HCT116 (cell line): ENCODE results near the gene PRKN. TPM values are rescaled to one million over a fixed set of nuclear protein-coding genes. Genes with fewer than 3 reads are reported as not detected.

ENCODE experiments used
- ATAC-seq: fragments of 200-7000 bp; cut with Tn5 transposase; 2 replicates; pipeline ENCODE4 v1.9.1; 2020; ENCODE audit warnings: mild to moderate bottlenecking, moderate library complexity
- BruUV-seq: library from RNA; stranded (reverse); fragments of 400-500 nt; replicated peaks from 2 replicates; lab custom pipeline; 2021; lab: Mats Ljungman, UMichigan
- CTCF ChIA-PET: fragments of 300-600 bp; sonication (Branson Sonifier 250); formaldehyde crosslinking; loops from one replicate; lab custom pipeline; 2021; ENCODE audit warnings: antibody characterized with exemption; lab: Charles Lee
- POLR2A ChIA-PET: fragments of 300-600, 350-600 bp; sonication (Branson Sonifier 250); formaldehyde crosslinking; loops from one replicate; lab custom pipeline; 2021; ENCODE audit warnings: antibody characterized with exemption; lab: Charles Lee
- RAD21 ChIA-PET, 2 experiments: fragments of 300-600 bp; sonication (Branson Sonifier 250); formaldehyde crosslinking; loops; one replicate each; lab custom pipeline; 2023; ENCODE audit warnings: low total read pairs in 2 of 2; ENCODE audit not compliant: uncharacterized antibody in 2 of 2, unreplicated experiment in 2 of 2, low non-redundant PET in 1 of 2; lab: Charles Lee
- DNase-seq: peaks from one replicate; pipeline ENCODE4 v3.0.0-alpha.2; 2010; ENCODE audit warnings: low read depth, low spot score
- H2AFZ ChIP-seq: fragments of 200-600 bp; shearing (Covaris generic), sonication (generic); 2 replicates; pipeline ENCODE4 v1.6.1; 2017; ENCODE audit warnings: low read depth, mixed run types, mixed read lengths, antibody characterized with exemption, low read length; ENCODE audit not compliant: poor library complexity, severe bottlenecking
- H3K27ac ChIP-seq: 2 replicates; pipeline ENCODE4 v1.5.1; 2012; ENCODE audit warnings: low read depth, low read length
- H3K27me3 ChIP-seq: fragments of 200-600 bp; sonication (generic); 2 replicates; pipeline ENCODE4 v1.6.1; 2016; ENCODE audit warnings: mixed run types, low read length, mixed read lengths; ENCODE audit not compliant: insufficient read depth
- H3K36me3 ChIP-seq, 2 experiments: fragments of 200-500 bp in 1 of 2; fragments of 200-600 bp in 1 of 2; sonication (Bioruptor generic) in 1 of 2; sonication (generic) in 1 of 2; 2 replicates each; pipeline versions ENCODE4 v1.5.1 to v1.6.1; 2014 to 2016; ENCODE audit warnings: low read length in 2 of 2, inconsistent platforms in 1 of 2, mixed read lengths in 1 of 2, mixed run types in 1 of 2; ENCODE audit not compliant: insufficient read depth in 2 of 2, control insufficient read depth in 1 of 2
- H3K4me1 ChIP-seq, 2 experiments: fragments of 200-600 bp in 1 of 2; sonication (generic) in 1 of 2; 2 replicates each; pipeline versions ENCODE4 v1.5.1 to v1.6.1; 2012 to 2017; ENCODE audit warnings: low read length in 2 of 2, inconsistent platforms in 1 of 2, mild to moderate bottlenecking in 1 of 2, mixed read lengths in 1 of 2, mixed run types in 1 of 2, moderate library complexity in 1 of 2; ENCODE audit not compliant: insufficient read depth in 2 of 2, control insufficient read depth in 1 of 2
- H3K4me2 ChIP-seq: fragments of 200-600 bp; sonication (generic); 2 replicates; pipeline ENCODE4 v1.6.1; 2017; ENCODE audit warnings: mixed run types, low read length, mixed read lengths
- H3K4me3 ChIP-seq, 2 experiments: fragments of 200-600 bp in 1 of 2; sonication (generic) in 1 of 2; replicated peaks in 1 of 2; 2 replicates each; pipeline ENCODE4 v1.5.1; 2011 to 2016; ENCODE audit warnings: low read length in 2 of 2, control low read depth in 1 of 2, low read depth in 1 of 2, mild to moderate bottlenecking in 1 of 2, mixed read lengths in 1 of 2, mixed run types in 1 of 2
- H3K79me2 ChIP-seq: fragments of 200-600 bp; sonication (generic); 2 replicates; pipeline ENCODE4 v1.6.1; 2017; ENCODE audit warnings: mild to moderate bottlenecking, mixed run types, low read length, moderate library complexity, mixed read lengths; ENCODE audit not compliant: insufficient read depth
- H3K9ac ChIP-seq: fragments of 200-600 bp; sonication (generic); 2 replicates; pipeline ENCODE4 v1.6.1; 2016; ENCODE audit warnings: low read length, mixed read lengths
- H3K9me2 ChIP-seq: fragments of 200-600 bp; sonication (generic), shearing (Covaris generic); 2 replicates; pipeline ENCODE4 v1.6.1; 2017; ENCODE audit warnings: mixed run types, mild to moderate bottlenecking, moderate library complexity; ENCODE audit not compliant: insufficient read depth
- H3K9me3 ChIP-seq, 2 experiments: fragments of 200-500 bp in 1 of 2; fragments of 200-600 bp in 1 of 2; sonication (Bioruptor generic) in 1 of 2; sonication (generic) in 1 of 2; 2 replicates each; pipeline ENCODE4 v1.6.1; 2014 to 2017; ENCODE audit warnings: low read length in 2 of 2, mixed read lengths in 2 of 2, inconsistent platforms in 1 of 2, low read depth in 1 of 2, mild to moderate bottlenecking in 1 of 2, mixed run types in 1 of 2, moderate library complexity in 1 of 2; ENCODE audit not compliant: control insufficient read depth in 1 of 2, insufficient read depth in 1 of 2
- H4K20me1 ChIP-seq: fragments of 200-600 bp; sonication (generic), shearing (Covaris generic); 2 replicates; pipeline ENCODE4 v1.6.1; 2017; ENCODE audit warnings: mixed run types, mild to moderate bottlenecking, moderate library complexity; ENCODE audit not compliant: insufficient read depth
- CEBPB ChIP-seq: IDR thresholded peaks from 2 replicates; pipeline ENCODE4 v1.6.1; 2012; ENCODE audit warnings: low read depth
- CTCF ChIP-seq, 3 experiments: fragments of 200-600 bp in 1 of 3; sonication (generic) in 1 of 3; IDR thresholded peaks in 2 of 3; conservative IDR thresholded peaks in 1 of 3; 2 replicates each; pipeline ENCODE4 v1.5.1; 2012 to 2017; ENCODE audit warnings: low read depth in 2 of 3, low read length in 2 of 3, antibody characterized with exemption in 1 of 3, borderline replicate concordance in 1 of 3, control low read depth in 1 of 3, mild to moderate bottlenecking in 1 of 3, mixed read lengths in 1 of 3, mixed run types in 1 of 3, moderate library complexity in 1 of 3; ENCODE audit not compliant: insufficient read depth in 1 of 3
- EGR1 ChIP-seq: IDR thresholded peaks from 2 replicates; pipeline ENCODE4 v1.6.1; 2012; ENCODE audit warnings: low read depth
- ELF1 ChIP-seq: IDR thresholded peaks from 2 replicates; pipeline ENCODE4 v1.6.1; 2012; ENCODE audit warnings: low read depth, borderline replicate concordance
- JUND ChIP-seq: IDR thresholded peaks from 2 replicates; pipeline ENCODE4 v1.6.1; 2012
- SIN3A ChIP-seq: IDR thresholded peaks from 2 replicates; pipeline ENCODE4 v1.6.1; 2012; ENCODE audit warnings: low read depth
- TCF7L2 ChIP-seq: IDR thresholded peaks from 2 replicates; pipeline ENCODE4 v1.7.0; 2011; ENCODE audit warnings: borderline replicate concordance, inconsistent platforms; ENCODE audit not compliant: insufficient read depth, insufficient read length; ENCODE audit errors: extremely low read depth
- YY1 ChIP-seq: IDR thresholded peaks from 2 replicates; pipeline ENCODE4 v1.6.1; 2011; ENCODE audit warnings: low read length, low read depth, moderate library complexity, mild to moderate bottlenecking; ENCODE audit not compliant: insufficient replicate concordance; ENCODE audit errors: extremely low read depth
- intact Hi-C: fragments of 100-400 bp; cut with micrococcal nuclease; formaldehyde crosslinking; loops from 2 replicates; pipeline ENCODE4 v1.10.0; 2022
- total RNA-seq: library from RNA; stranded (reverse); gene quantifications from one replicate; pipeline ENCODE4 v1.2.1, GENCODE V29; 2021; ENCODE audit not compliant: unreplicated experiment
- TF ChIP-seq, protein P1 (sequence below): IDR thresholded peaks from 2 replicates; pipeline ENCODE4 v1.6.1; 2012
- TF ChIP-seq, protein P2 (sequence below): IDR thresholded peaks from 2 replicates; pipeline ENCODE4 v1.6.1; 2012; ENCODE audit warnings: low read depth

The PRKN gene
- total RNA-seq, 1 experiment from 2014 or later: 2.6 TPM

- no TSS peak for BruUV-seq
- Histone ChIP-seq H3K4me1 (no peaks in the 10 kb centered on the region), H3K9me3 (no peaks in the 10 kb centered on the region), H3K4me2 (no peak overlapping the region), H3K79me2 (no peaks in the 10 kb centered on the region), H3K27ac (no peak overlapping the region)
- no peak for ATAC-seq
- TF ChIP-seq, protein P1, sequence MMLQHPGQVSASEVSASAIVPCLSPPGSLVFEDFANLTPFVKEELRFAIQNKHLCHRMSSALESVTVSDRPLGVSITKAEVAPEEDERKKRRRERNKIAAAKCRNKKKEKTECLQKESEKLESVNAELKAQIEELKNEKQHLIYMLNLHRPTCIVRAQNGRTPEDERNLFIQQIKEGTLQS: no peak
- no peak for TF ChIP-seq CEBPB
- no peak for TF ChIP-seq EGR1
- no peak for TF ChIP-seq CTCF (IDR thresholded peaks at IDR 0.05 in 2 of 3, conservative IDR thresholded peaks at IDR 0.05 in 1 of 3; ENCODE audit: borderline replicate concordance in 1 of 3, insufficient read depth in 1 of 3, low read depth in 2 of 3, low read length in 2 of 3)
- TF ChIP-seq JUND: no peak
- TF ChIP-seq, protein P2, sequence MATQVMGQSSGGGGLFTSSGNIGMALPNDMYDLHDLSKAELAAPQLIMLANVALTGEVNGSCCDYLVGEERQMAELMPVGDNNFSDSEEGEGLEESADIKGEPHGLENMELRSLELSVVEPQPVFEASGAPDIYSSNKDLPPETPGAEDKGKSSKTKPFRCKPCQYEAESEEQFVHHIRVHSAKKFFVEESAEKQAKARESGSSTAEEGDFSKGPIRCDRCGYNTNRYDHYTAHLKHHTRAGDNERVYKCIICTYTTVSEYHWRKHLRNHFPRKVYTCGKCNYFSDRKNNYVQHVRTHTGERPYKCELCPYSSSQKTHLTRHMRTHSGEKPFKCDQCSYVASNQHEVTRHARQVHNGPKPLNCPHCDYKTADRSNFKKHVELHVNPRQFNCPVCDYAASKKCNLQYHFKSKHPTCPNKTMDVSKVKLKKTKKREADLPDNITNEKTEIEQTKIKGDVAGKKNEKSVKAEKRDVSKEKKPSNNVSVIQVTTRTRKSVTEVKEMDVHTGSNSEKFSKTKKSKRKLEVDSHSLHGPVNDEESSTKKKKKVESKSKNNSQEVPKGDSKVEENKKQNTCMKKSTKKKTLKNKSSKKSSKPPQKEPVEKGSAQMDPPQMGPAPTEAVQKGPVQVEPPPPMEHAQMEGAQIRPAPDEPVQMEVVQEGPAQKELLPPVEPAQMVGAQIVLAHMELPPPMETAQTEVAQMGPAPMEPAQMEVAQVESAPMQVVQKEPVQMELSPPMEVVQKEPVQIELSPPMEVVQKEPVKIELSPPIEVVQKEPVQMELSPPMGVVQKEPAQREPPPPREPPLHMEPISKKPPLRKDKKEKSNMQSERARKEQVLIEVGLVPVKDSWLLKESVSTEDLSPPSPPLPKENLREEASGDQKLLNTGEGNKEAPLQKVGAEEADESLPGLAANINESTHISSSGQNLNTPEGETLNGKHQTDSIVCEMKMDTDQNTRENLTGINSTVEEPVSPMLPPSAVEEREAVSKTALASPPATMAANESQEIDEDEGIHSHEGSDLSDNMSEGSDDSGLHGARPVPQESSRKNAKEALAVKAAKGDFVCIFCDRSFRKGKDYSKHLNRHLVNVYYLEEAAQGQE: no peak
- TF ChIP-seq YY1: no peak
- TF ChIP-seq SIN3A: no peak
- no peak for TF ChIP-seq TCF7L2
- no peak for TF ChIP-seq ELF1
- TF ChIP-seq, all 23 proteins: peak for 0
- Histone ChIP-seq H3K9me2 (no peaks in the 10 kb centered on the region), H3K27me3 (no peaks in the 10 kb centered on the region), H3K4me3 (no peak overlapping the region), H3K36me3 (no peaks in the 10 kb centered on the region), H3K9ac (no peak overlapping the region), H4K20me1 (no peaks in the 10 kb centered on the region), H2AFZ (no peak overlapping the region)
- no peak for DNase-seq
- ChIA-PET POLR2A (no interaction called here), RAD21 (no interaction called here), CTCF (interaction anchor here (1.2 kb wide), 1 partner anchor 25 kb away, joined by 3 read pairs; no protein-coding TSS in a partner anchor)
- intact Hi-C loops: no loop called here
These were observed 1380.8 kb downstream of the PRKN start for GRCh38 chr6:161346717-161347116.
